Calu3 (cell line): ENCODE results near the gene CHST12. TPM values are rescaled to one million over a fixed set of nuclear protein-coding genes. Genes with fewer than 3 reads are reported as not detected.

ENCODE experiments used
- BruUV-seq: library from RNA; stranded (reverse); fragments of 400-500 nt; replicated peaks from 2 replicates; lab custom pipeline; 2021; lab: Mats Ljungman, UMichigan
- CTCF ChIA-PET: fragments of 300-600 bp; sonication (Branson Sonifier 250); formaldehyde crosslinking; loops from one replicate; lab custom pipeline; 2022; ENCODE audit warnings: antibody characterized with exemption; lab: Charles Lee
- DNase-seq: peaks from one replicate; pipeline ENCODE4 v3.0.0; 2022
- H3K27ac Mint-ChIP-seq: one replicate; pipeline ENCODE4 v1.8.0; 2022; ENCODE audit warnings: mixed read lengths; ENCODE audit not compliant: unreplicated experiment
- H3K27me3 Mint-ChIP-seq: one replicate; pipeline ENCODE4 v1.8.0; 2022; ENCODE audit warnings: mixed read lengths; ENCODE audit not compliant: unreplicated experiment
- H3K36me3 Mint-ChIP-seq: one replicate; pipeline ENCODE4 v1.8.0; 2022; ENCODE audit warnings: mild to moderate bottlenecking, moderate library complexity, mixed read lengths; ENCODE audit not compliant: insufficient read depth, unreplicated experiment
- H3K4me1 Mint-ChIP-seq: one replicate; pipeline ENCODE4 v1.8.0; 2022; ENCODE audit warnings: mild to moderate bottlenecking, low read depth, mixed read lengths; ENCODE audit not compliant: unreplicated experiment
- H3K4me3 Mint-ChIP-seq: one replicate; pipeline ENCODE4 v1.8.0; 2022; ENCODE audit warnings: mild to moderate bottlenecking, low read depth, moderate library complexity, mixed read lengths; ENCODE audit not compliant: unreplicated experiment
- H3K9me3 Mint-ChIP-seq: one replicate; pipeline ENCODE4 v1.8.0; 2022; ENCODE audit warnings: low read depth, mixed read lengths; ENCODE audit not compliant: unreplicated experiment
- intact Hi-C: fragments of 100-400 bp; cut with micrococcal nuclease; formaldehyde crosslinking; loops from one replicate; pipeline ENCODE4 v1.10.0; 2022; ENCODE audit not compliant: unreplicated experiment
- total RNA-seq: library from RNA; stranded (reverse); gene quantifications from 2 replicates; pipeline ENCODE4 v1.2.3, GENCODE V29; 2022
- TF ChIP-seq, protein P1 (sequence below): fragments of 200-600 bp; IDR thresholded peaks from one replicate; pipeline ENCODE4 v1.8.0; 2022; ENCODE audit warnings: antibody characterized with exemption; ENCODE audit not compliant: unreplicated experiment

The CHST12 gene
- total RNA-seq, 1 experiment from 2014 or later, result 21.2 TPM

DNA sequence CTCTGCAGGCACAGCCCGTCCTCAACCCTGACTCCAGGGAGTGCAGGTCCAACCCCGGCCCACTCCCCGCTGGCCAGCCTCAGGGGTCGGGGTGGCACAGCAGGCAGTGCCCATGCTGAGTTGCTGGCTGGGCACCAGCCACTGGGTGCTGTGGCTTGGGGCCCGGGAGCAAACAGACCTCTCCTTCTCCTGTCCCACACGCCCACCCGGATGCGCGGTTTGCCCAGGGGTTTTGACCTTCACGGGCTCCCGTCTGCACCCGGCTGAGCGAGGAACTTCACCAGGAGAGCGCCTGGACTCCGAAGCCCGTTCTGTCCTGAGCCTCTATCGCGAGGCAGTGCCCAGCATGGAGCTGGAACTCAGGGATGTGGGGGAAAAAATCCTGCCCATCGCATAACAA lies 75.4 kb downstream of the CHST12 start:
- intact Hi-C loops, result loop anchor here (5.0 kb wide), 2 partner anchors 44 to 79 kb away; partner anchors contain the start of genes BRAT1 and IQCE
- DNase-seq, result no peak
- Mint-ChIP-seq H3K36me3 (no peaks in the 10 kb centered on the region), H3K27ac (no peak overlapping the region), H3K9me3 (no peaks in the 10 kb centered on the region), H3K4me1 (peaks cover 10% of the 10 kb centered on the region), H3K27me3 (peaks cover 44% of the 10 kb centered on the region), H3K4me3 (no peak overlapping the region)
- no TSS peak for BruUV-seq
- TF ChIP-seq, protein P1, sequence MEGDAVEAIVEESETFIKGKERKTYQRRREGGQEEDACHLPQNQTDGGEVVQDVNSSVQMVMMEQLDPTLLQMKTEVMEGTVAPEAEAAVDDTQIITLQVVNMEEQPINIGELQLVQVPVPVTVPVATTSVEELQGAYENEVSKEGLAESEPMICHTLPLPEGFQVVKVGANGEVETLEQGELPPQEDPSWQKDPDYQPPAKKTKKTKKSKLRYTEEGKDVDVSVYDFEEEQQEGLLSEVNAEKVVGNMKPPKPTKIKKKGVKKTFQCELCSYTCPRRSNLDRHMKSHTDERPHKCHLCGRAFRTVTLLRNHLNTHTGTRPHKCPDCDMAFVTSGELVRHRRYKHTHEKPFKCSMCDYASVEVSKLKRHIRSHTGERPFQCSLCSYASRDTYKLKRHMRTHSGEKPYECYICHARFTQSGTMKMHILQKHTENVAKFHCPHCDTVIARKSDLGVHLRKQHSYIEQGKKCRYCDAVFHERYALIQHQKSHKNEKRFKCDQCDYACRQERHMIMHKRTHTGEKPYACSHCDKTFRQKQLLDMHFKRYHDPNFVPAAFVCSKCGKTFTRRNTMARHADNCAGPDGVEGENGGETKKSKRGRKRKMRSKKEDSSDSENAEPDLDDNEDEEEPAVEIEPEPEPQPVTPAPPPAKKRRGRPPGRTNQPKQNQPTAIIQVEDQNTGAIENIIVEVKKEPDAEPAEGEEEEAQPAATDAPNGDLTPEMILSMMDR, result no peak
- CTCF ChIA-PET, result interaction anchor here (1.3 to 3.3 kb wide), 2 partner anchors 10 to 45 kb away, joined by 4 to 7 read pairs; no protein-coding TSS in a partner anchor

DNA sequence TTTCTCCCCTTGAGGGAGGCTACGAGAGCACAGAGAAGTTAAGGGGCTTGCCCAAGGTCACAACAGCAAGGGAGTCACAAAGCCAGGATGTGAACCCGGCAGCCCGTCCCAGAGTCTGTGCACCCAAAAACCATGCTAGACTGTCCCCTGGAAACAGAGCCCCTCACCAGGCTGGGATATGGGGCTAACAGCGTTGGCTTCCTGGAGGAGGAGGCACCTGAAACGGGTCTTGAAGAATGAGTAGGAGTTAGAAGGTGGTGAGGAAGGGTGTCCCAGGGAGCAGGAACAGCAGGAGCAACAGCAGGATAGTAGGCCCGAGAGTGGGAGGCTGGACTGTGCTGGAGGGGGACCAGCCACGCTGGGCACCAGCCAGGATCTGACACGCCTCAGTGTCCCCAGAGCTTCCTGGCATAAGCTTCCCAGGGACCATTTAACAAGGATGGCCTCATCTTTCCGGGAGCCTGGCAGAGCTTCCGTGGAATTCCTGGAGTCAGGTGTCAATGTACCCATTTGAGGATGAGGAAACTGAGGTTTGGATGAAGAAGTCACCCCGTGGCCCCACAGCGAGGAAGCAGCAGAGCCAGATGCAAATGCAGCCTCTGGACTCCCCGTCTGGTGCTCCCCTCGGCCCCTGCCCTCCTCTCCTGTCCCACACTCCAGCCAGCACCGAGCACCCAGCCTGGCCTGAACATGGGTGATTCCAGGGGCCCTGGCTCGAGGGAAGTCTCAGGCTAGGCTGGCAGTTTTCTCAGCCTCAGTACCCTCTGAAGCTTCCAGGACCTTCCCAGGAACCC lies 76.1 kb downstream of the CHST12 start:
- Mint-ChIP-seq H3K36me3 (no peaks in the 10 kb centered on the region), H3K27me3 (peaks cover 44% of the 10 kb centered on the region), H3K9me3 (no peaks in the 10 kb centered on the region), H3K27ac (no peak overlapping the region), H3K4me3 (no peak overlapping the region), H3K4me1 (peaks cover 10% of the 10 kb centered on the region)
- no peak for DNase-seq
- TF ChIP-seq, protein P1, result no peak
- intact Hi-C loops, result loop anchor here (1.0 to 5.0 kb wide), 3 partner anchors 18 to 78 kb away; partner anchors contain the start of genes BRAT1 and IQCE
- CTCF ChIA-PET, result interaction anchor here (1.3 to 3.3 kb wide), 2 partner anchors 11 to 44 kb away, joined by 4 to 7 read pairs; no protein-coding TSS in a partner anchor
- no TSS peak for BruUV-seq

GRCh38 chr7:2480070-2480408 lies 76.6 kb downstream of the CHST12 start:
- no peak overlapping the region for H3K4me3 Mint-ChIP-seq
- DNase-seq, result no peak
- intact Hi-C loops, result loop anchor here (1.0 kb wide), 1 partner anchor 19 kb away; no protein-coding TSS in a partner anchor
- H3K27me3 Mint-ChIP-seq, result peaks cover 44% of the 10 kb centered on the region
- CTCF ChIA-PET, result interaction anchor here (3.3 kb wide), 1 partner anchor 44 kb away, joined by 7 read pairs; no protein-coding TSS in a partner anchor
- TF ChIP-seq, protein P1, result no peak
- no peaks in the 10 kb centered on the region for H3K36me3 Mint-ChIP-seq
- no peak overlapping the region for H3K27ac Mint-ChIP-seq
- no peaks in the 10 kb centered on the region for H3K9me3 Mint-ChIP-seq
- BruUV-seq, result no TSS peak
- peaks cover 10% of the 10 kb centered on the region for H3K4me1 Mint-ChIP-seq

DNA sequence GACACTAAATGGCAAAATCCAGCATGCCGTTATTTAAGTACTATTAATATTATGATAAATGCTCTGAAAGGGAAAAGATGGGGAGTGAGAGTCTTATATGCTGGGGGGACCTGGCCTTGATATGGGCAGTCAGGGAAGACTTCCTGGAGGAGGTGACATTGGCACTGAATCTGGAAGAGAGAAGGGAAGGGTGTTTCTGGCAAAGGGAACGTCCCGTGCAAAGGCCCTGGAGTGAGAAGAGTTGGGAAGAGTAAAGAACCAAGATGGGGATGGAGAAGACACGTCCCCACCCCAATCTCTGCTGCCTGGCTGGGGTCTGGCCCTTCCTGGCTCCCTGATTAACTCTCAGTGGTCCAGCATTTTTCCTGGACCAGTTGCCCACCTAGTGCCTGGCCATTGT lies 77.8 kb downstream of the CHST12 start:
- no TSS peak for BruUV-seq
- Mint-ChIP-seq H3K36me3 (no peaks in the 10 kb centered on the region), H3K4me3 (no peak overlapping the region), H3K9me3 (no peaks in the 10 kb centered on the region), H3K27me3 (peaks cover 44% of the 10 kb centered on the region), H3K27ac (no peak overlapping the region), H3K4me1 (peaks cover 10% of the 10 kb centered on the region)
- CTCF ChIA-PET, result interaction anchor here (3.3 kb wide), 1 partner anchor 42 kb away, joined by 7 read pairs; no protein-coding TSS in a partner anchor
- DNase-seq, result no peak
- intact Hi-C loops, result no loop called here
- TF ChIP-seq, protein P1, result no peak
